Suppressor macrophage treated with lipopolysaccharide for 4 hours (primary cell): ENCODE data around the gene ADARB1.
A peak's percentile ranks its signal among the peaks of the same experiment; 100 is the strongest.

Source experiments
- DNase-seq: peaks from one replicate; pipeline ENCODE4 v3.0.0-alpha.2; 2020

Gene ADARB1

DNA sequence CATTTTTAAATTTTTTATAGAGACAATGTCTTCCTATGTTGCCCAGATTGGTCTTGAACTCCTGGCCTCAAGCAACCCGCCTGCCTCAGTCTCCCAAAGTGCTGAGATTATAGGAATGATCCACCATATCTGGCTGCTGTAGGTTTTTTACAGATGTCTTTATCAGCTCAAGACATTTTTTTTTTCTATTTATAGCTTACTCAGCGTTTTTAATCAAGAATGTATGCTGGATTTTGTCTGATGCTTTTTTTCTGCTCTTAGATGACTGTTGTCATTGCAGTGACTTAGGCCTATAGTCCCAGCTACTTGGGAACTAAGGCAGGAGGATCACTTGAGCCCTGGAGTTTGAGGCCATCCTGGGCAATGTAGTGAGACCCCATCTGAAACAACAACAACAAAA, 140.8 kb downstream of the ADARB1 start:
- DNase-seq, result no peak

GRCh38 chr21:45217010-45217409, 142.6 kb downstream of the ADARB1 start:
- no peak for DNase-seq

DNA sequence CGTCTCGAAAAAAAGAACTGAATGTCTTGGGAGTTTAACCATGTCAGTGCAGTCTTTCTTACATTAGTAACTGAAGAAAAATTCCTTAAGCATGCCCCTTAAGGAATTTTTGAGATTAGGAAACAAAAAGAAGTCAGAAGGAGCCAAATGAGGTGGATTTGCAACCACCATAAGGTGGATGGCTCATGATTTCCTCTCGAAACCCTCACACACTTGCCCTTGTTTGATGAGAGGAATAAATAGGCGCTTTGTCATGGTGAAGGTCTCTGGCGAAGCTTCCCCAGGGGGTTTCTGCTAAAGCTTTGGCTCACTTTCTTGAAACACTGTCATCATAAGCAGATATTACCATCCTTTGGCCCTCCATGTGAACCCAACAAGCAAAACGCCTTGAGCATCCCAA, 145.1 kb downstream of the ADARB1 start:
- DNase-seq, result no peak

GRCh38 chr21:45220071-45220481, 145.7 kb downstream of the ADARB1 start:
- no peak for DNase-seq

- DNase-seq, result no peak
Measured at GRCh38 chr21:45220714-45221490, 146.5 kb downstream of the ADARB1 start.

GRCh38 chr21:45222001-45222400, 147.6 kb downstream of the ADARB1 start:
- DNase-seq, result no peak

DNA sequence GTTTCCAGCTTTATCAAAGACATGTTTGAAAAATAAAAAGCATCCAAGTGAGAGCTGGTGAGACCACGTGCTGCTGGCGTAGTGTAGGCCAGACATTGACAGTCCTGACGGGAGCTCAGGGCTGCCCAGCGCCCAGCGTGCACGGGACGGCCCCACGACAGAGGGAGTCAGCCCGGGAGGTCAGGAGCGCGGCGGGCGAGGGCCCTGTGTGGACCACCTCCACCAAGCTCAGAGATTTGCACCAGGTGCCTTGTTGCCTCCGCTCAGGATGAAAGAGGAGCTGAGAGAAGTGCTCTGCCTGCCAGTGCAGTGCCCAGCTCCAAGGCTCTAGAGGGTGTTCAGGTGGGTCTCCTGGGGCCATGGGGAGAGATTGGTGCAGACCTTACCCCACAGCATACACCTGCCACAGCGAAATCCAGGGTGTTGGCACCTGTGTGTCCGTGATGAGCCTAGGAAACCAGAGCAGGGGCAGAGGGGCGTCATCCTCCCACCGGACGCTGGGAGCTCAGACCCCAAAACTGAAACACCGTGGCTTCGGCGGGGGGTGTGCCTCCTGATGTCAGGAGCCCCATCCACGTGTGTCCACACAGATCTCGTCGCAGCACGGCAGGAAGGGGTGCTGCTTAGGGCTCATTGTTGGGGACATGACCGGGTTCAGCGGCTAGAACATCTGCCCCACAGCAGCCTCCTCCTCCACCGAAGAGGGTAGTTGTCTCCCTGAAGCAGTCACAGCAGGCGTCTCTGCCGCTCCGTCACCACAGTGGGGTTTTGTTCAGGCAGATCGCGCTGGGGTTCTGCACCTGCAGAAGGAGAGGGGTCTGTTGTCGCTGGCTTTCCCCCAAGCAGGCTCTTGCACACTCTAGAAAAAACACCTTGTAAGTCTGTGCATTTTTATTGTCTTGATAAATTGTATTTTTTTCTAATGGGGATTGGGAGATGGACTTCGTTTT, 149.1 kb downstream of the ADARB1 start:
- no peak for DNase-seq

- DNase-seq, result no peak
Measured at GRCh38 chr21:45224189-45224938, 150.0 kb downstream of the ADARB1 start.

DNA sequence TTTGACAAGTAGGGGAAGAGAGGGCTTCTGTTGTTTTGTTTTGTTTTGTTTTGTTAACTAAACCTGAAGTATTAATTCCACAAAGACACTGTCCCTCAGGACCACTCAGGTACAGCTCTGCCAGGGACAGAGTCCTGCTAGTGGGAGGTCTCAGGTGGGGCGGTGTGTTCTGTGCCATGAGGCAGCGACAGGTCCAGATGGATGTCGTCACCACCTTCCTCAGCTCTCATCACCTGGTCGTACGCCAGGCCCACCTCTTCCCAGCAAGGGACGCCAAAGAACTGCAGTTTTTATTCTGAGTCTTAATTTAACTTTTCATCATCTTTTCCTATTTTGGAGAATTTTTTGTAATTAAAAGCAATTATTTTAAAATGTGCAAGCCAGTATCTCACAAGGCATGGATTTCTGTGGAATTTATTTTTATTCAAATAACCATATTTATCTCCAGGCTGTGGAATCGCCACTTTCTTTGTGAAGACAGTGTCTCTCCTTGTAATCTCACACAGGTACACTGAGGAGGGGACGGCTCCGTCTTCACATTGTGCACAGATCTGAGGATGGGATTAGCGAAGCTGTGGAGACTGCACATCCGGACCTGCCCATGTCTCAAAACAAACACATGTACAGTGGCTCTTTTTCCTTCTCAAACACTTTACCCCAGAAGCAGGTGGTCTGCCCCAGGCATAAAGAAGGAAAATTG, 150.8 kb downstream of the ADARB1 start:
- DNase-seq, result no peak

DNA sequence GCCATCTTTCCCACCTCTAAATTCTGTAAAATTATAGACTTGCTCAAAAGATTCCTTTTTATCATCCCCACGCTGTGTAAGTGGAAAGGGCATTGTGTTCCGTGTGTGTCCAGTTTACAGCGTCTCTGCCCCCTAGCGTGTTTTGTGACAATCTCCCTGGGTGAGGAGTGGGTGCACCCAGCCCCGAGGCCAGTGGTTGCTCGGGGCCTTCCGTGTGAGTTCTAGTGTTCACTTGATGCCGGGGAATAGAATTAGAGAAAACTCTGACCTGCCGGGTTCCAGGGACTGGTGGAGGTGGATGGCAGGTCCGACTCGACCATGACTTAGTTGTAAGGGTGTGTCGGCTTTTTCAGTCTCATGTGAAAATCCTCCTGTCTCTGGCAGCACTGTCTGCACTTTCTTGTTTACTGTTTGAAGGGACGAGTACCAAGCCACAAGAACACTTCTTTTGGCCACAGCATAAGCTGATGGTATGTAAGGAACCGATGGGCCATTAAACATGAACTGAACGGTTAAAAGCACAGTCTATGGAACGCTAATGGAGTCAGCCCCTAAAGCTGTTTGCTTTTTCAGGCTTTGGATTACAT, 151.5 kb downstream of the ADARB1 start:
- no peak for DNase-seq

DNA sequence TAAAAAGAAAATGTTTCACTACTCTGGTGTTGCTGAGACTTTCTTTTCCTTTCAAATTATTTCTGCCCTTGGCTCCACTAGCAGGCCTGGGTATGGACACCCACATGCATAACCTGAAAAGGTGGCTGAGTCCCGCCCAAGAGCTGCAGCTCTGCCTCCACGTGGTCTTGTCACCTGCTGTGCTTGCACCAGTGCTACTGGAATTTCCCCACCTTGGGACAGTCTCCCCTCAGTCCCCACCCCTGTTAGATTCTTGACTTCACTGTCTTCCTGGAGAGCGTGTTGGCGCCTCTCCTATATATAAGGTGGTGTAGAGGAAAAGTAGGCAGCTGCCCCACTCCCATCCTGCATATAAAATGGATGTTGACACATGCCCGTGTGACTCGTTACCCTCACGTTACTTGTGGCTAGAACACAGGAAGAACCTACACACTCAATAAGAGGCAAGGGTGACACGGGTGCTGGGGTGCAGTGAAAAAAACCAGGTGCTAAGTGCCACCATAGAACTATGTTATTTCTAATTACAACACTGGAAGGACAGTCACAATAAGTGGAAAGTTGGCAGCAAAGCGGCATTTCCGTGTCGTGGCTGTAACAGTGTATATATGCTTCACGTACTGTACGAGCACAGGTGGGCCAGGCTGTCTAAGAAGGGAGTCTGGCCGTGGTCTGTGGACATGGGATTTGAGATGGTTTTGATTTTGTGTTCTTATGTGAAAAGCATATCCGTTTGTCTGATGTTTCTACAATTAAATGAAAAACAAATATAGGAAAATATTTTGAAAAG, 152.4 kb downstream of the ADARB1 start:
- DNase-seq, result no peak

GRCh38 chr21:45227735-45228134, 153.4 kb downstream of the ADARB1 start:
- DNase-seq, result no peak

DNA sequence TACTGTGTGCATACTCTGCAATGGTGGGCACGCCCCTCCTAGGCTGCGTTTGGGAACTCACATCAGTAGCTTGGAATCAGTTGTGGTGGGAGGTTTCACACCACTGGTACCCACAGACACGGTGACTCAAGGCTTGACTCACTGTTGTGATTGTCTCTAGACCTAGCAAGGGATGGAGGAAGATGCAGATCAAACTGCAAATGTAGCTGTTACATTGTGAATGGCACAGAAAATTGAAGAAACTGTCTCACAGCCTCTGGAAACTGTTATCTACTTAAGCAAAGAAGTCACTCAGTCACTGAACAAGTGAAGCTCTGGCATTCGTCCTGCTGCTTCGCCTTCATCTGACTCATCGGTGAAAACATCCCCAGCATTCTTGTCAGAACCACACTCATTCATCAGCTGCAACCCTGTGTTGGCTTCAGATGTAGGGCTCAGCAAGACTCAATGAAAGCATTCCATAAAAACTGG, 153.8 kb downstream of the ADARB1 start:
- no peak for DNase-seq

- DNase-seq, result no peak
Measured at GRCh38 chr21:45228656-45229240, 154.4 kb downstream of the ADARB1 start.

GRCh38 chr21:45231705-45232104, 157.3 kb downstream of the ADARB1 start:
- DNase-seq, result no peak

GRCh38 chr21:45234127-45234526, 159.7 kb downstream of the ADARB1 start:
- DNase-seq, result no peak

GRCh38 chr21:45234965-45235364, 160.6 kb downstream of the ADARB1 start:
- DNase-seq, result no peak

- no peak for DNase-seq
Measured at GRCh38 chr21:45235488-45235887, 161.1 kb downstream of the ADARB1 start.

DNA sequence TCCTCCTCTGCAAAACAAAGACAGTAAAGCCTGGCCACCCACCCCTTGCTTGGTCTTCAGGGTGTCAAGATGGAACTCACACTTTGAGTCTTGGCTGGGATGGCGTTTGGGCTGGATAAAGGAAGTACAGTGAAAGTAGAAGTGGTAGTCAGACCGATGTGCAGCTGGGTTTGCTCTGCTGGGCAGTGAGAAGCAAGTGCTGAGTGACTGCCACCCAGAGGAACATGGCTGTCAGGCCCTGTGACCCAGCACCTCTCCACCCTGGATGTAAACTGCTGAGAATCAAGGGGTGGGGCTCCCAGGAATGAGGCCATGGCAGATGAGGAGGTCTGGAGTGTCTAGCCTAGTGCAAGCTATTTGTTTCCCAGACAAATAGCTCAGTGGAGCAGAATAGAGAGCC, 162.1 kb downstream of the ADARB1 start:
- peak; percentile 42 for DNase-seq

DNA sequence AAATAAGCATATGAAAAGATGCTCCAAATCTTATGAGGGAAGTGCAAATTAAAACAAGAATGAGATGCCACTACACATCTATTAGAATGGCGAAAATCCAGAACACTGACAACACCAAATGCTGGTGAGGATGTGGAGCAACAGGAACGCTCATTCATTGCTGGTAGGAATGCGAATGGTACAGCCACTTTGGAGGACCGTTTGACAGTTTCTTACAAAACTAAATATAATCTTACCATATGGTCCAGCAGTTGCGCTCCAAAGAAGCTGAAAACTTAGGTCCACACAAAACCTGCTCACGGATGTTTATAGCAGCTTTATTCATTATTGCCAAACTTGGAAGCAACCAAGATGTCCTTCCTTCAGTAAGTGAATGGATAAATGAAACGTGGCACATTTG, 163.0 kb downstream of the ADARB1 start:
- DNase-seq, result no peak

DNA sequence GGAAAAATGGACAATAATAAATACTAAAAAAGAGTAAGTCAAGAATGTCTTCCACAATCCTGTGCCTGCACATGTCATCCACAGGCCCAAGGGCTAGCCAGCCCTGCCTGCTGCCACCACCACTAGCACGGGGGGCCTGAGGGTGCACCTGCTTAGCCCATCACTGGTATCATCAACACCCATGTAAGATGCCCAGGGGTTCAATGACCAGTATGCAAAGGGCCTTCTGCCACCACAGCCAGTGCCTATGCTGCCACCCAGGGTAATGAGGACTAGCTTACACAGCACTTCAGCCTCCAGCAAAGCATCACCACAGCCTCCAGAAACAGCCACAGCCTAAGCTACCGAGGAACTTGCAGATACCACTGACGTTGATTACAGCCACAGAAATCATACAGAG, 167.0 kb downstream of the ADARB1 start:
- DNase-seq, result no peak
